ENCODE measurements around the gene RNPC3.
"Not testable (repeated sequence)": the region's sequence is repeated elsewhere in the genome, so short reads cannot be mapped to it uniquely, and the experiment has no call there.

RNPC3 gene

GRCh38 chr1:103546496-103546895, 21.0 kb downstream of the RNPC3 start:
- DNase-seq (ENCODE audit: low read depth in 2 of 2) = no peak
- H3K4me3 ChIP-seq (replicated peaks in 1 of 2; ENCODE audit: low read depth in 2 of 2, low read length in 2 of 2) = no peak overlapping the region
- TF ChIP-seq CTCF (IDR thresholded peaks at IDR 0.05; ENCODE audit: low read depth, low read length) = no peak

- no peak for TF ChIP-seq CTCF (IDR thresholded peaks at IDR 0.05; ENCODE audit: low read depth, low read length)
- DNase-seq (ENCODE audit: low read depth in 2 of 2) = no peak
- no peak overlapping the region for H3K4me3 ChIP-seq (replicated peaks in 1 of 2; ENCODE audit: low read depth in 2 of 2, low read length in 2 of 2)
These were observed 22.3 kb downstream of the RNPC3 start for GRCh38 chr1:103547840-103548239.

- no peak for TF ChIP-seq CTCF (IDR thresholded peaks at IDR 0.05; ENCODE audit: low read depth, low read length)
- no peak overlapping the region for H3K4me3 ChIP-seq (replicated peaks in 1 of 2; ENCODE audit: low read depth in 2 of 2, low read length in 2 of 2)
- no peak for DNase-seq (ENCODE audit: low read depth in 2 of 2)
These were observed 34.9 kb downstream of the RNPC3 start for GRCh38 chr1:103560427-103560826.

DNA sequence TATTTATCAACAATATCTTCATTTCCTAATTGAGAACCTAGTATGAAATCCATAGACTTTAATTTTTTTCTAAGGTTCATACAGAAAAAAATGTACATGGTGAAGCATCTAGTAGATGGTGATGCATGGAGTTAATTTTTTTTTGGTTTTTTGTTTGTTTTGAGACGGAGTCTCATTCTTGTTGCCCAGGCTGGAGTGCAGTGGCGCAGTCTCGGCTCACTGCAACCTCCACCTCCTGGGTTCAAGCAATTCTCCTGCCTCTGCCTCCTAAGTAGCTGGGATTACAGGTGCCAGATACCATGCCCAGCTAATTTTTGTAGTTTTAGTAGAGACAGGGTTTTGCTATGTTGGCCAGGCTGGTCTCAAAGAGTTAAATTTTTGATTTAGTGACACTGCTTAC, 35.6 kb downstream of the RNPC3 start:
- DNase-seq (ENCODE audit: low read depth in 2 of 2); H3K4me3 ChIP-seq (replicated peaks in 1 of 2; ENCODE audit: low read depth in 2 of 2, low read length in 2 of 2): not testable (repeated sequence)

GRCh38 chr1:103561643-103562395, 36.3 kb downstream of the RNPC3 start:
- peak; percentile 53 to 56 for DNase-seq (ENCODE audit: low read depth in 2 of 2)
- H3K4me3 ChIP-seq (replicated peaks in 1 of 2; ENCODE audit: low read depth in 2 of 2, low read length in 2 of 2) = no peak overlapping the region
- TF ChIP-seq CTCF (IDR thresholded peaks at IDR 0.05; ENCODE audit: low read depth, low read length) = no peak

DNA sequence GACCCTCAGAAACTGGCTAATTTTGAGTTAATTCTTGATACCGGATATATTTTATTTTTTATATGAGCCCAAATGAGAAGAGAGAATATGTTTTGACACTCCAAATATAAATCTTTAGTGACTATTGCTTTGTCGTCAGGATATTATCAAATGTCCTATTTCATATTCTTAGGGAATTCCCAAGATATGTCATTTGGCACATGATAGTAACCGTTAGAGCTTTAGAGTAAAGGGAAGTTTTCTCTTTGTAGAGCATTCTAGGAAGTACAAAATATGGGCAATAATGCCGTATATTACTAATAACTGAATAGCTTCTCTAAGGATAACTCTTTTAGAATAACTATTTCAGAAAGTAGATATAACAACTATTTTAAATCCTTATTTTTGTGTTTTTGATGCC, 37.6 kb downstream of the RNPC3 start:
- TF ChIP-seq CTCF (IDR thresholded peaks at IDR 0.05; ENCODE audit: low read depth, low read length) = no peak
- no peak overlapping the region for H3K4me3 ChIP-seq (replicated peaks in 1 of 2; ENCODE audit: low read depth in 2 of 2, low read length in 2 of 2)
- no peak for DNase-seq (ENCODE audit: low read depth in 2 of 2)

DNA sequence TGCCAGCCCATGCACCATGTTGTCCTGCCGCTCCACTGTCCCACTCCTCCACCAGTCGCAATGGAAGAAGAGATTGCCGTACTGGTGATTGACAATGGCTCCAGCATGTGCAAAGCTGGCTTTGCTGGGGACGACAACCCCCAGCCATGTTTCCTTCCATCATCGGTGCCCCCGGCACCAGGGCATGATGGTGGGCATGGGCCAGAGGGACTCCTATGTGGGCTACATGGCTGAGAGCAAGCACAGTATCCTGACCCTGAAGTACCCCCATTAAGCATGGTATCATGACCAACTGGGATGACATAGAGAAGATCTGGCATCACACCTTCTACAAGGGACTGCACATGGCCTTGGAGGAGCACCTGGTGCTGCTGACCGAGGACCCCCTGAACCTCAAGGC, 44.0 kb downstream of the RNPC3 start:
- TF ChIP-seq CTCF (IDR thresholded peaks at IDR 0.05; ENCODE audit: low read depth, low read length) = no peak
- DNase-seq (ENCODE audit: low read depth in 2 of 2) = no peak
- no peak overlapping the region for H3K4me3 ChIP-seq (replicated peaks in 1 of 2; ENCODE audit: low read depth in 2 of 2, low read length in 2 of 2)

GRCh38 chr1:103571289-103571688, 45.8 kb downstream of the RNPC3 start, which contains the start of gene AMY2B:
Gene AMY2B (plus strand): TSS chr1:103571589. CDS start chr1:103571603, 14 bp downstream.
- not testable (repeated sequence) for H3K4me3 ChIP-seq (replicated peaks in 1 of 2; ENCODE audit: low read depth in 2 of 2, low read length in 2 of 2); DNase-seq (ENCODE audit: low read depth in 2 of 2)

Measured in cardiac fibroblast (primary cell).